GM12892 (cell line): ENCODE results near the gene MVD.
"Not testable (repeated sequence)": the region's sequence is repeated elsewhere in the genome, so short reads cannot be mapped to it uniquely, and the experiment has no call there.

ENCODE experiments used
- DNase-seq: peaks from one replicate; pipeline ENCODE4 v3.0.0; 2011; ENCODE audit not compliant: insufficient read length
- FAIRE-seq: peaks from 2 replicates; lab custom pipeline; 2011; peaks lifted over from hg19 to GRCh38; lab: Jason Lieb, UNC
- POLR2A ChIP-seq: IDR thresholded peaks from 2 replicates; pipeline ENCODE4 v1.6.1; 2011; ENCODE audit warnings: low read depth, low read length, control low read depth
- POLR2AphosphoS5 ChIP-seq: IDR thresholded peaks from 2 replicates; pipeline ENCODE4 v1.6.1; 2011; ENCODE audit warnings: low read depth, low read length, control low read depth
- TAF1 ChIP-seq: IDR thresholded peaks from 2 replicates; pipeline ENCODE4 v1.6.1; 2011; ENCODE audit warnings: low read depth, mild to moderate bottlenecking, control low read depth, low read length, borderline replicate concordance

Gene MVD

GRCh38 chr16:88610909-88611812 lies 51.7 kb downstream of the MVD start:
- DNase-seq (no peak), FAIRE-seq (no peak)
- no peak for TF ChIP-seq TAF1
- no peak for TF ChIP-seq POLR2AphosphoS5
- no peak for TF ChIP-seq POLR2A

GRCh38 chr16:88610080-88610479 lies 52.8 kb downstream of the MVD start:
- no peak for FAIRE-seq
- TF ChIP-seq POLR2A (no peak), TAF1 (no peak), POLR2AphosphoS5 (no peak)
- DNase-seq: no peak

DNA sequence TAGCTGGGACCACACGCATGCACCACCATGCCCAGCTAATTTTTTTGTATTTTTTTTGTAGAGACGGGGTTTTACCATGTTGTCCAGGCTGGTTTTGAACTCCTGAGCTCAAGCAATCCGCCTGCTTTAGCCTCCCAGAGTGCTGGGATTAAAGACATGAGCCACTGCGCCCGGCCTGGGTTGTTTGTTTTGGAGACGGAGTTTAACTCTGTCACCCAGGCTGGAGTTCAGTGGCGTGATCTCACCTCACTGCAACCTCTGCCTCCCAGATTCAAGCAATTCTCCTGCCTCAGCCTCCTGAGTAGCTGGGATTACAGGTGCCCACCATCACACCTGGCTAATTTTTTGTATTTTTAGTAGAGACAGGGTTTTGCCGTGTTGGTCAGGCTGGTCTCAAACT lies 53.5 kb downstream of the MVD start:
- DNase-seq, FAIRE-seq: not testable (repeated sequence)

GRCh38 chr16:88608076-88608475 lies 54.8 kb downstream of the MVD start:
- FAIRE-seq (no peak), DNase-seq (no peak)
- TF ChIP-seq TAF1: no peak
- TF ChIP-seq POLR2A: no peak
- TF ChIP-seq POLR2AphosphoS5: no peak

GRCh38 chr16:88606148-88606757 lies 56.6 kb downstream of the MVD start:
- no peak for DNase-seq
- TF ChIP-seq POLR2A (no peak), POLR2AphosphoS5 (no peak), TAF1 (no peak)
- no peak for FAIRE-seq

DNA sequence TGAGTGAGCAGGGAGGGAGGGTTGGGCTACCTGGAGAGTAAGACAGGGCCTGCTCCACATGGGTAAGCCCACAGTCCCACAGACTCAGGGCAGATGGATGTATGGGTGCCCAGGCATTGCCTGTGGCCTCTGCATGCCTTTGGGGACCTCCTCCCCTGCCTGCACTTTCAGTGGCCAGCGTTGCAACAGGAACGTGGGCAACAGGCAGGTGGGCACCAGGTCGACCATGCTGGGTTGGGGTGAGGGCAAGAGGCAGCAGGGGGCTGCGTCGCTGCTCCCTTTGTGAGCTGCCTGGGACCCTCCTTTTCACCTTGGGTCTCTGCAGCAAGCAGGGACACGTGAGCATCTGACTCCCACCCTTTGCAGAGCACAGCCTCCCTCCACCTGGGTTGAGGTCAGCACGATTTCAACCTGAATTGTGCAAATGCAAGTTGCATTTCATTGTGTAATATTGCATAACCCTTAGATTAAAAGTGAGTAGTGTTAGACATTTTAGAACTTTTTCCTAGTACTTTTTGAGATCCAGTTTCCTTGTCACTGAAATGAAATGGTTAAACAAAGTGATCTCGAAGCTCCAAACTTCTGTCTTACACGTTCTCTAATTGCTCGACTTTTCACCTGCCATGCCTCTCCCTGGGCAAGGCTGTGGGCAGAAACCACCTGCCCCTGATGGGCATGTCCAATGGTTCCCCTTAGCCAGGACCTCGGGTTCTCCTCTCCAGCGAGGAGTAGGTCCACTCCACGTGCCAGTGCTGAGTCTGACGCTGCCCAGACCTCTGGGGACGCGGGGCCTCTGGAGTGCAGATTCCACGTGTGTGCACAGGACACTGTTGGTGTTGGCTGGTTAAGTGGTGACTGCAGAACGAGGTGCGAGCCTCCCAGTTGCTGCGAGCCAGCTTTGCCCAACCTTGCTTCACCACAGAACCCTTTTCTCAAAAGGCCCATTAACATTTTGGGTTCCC lies 57.4 kb downstream of the MVD start:
- no peak for FAIRE-seq
- TF ChIP-seq POLR2A: no peak
- TF ChIP-seq TAF1: no peak
- TF ChIP-seq POLR2AphosphoS5: no peak
- no peak for DNase-seq

DNA sequence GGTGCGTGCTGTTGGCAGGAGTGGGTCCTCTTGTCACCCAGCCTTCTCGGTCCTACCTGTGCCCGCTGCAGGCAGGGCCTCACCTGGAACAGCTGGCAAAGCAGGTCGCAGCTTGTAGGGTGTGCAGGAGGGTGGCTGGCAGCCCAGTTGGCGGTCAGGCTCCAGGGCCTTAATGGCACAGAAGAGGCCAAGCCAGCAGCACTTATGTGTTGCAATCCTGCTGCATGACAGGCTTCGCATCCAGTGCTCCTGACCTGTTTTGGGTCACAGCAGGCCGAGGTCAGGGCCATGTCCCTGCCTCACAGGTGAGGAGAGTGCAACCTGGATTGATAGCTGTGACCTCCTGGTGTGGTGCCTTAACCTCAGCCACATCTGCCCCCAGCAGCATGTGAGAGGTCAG lies 60.8 kb downstream of the MVD start:
- TF ChIP-seq POLR2AphosphoS5 (no peak), TAF1 (no peak), POLR2A (no peak)
- no peak for FAIRE-seq
- no peak for DNase-seq
